HG02884 (cell line): Measurements from ENCODE around the gene ENOX1.

ENCODE experiments used
- ATAC-seq: cut with Tn5 transposase; IDR thresholded peaks from one replicate; pipeline ENCODE4 v1.9.1; 2021; ENCODE audit warnings: mild to moderate bottlenecking, moderate library complexity; ENCODE audit not compliant: unreplicated experiment

The ENOX1 gene

GRCh38 chr13:43744261-43745031 is 42.3 kb downstream of the ENOX1 start:
- no peak for ATAC-seq

- ATAC-seq = no peak
Measured at GRCh38 chr13:43742911-43743310, 43.9 kb downstream of the ENOX1 start.

DNA sequence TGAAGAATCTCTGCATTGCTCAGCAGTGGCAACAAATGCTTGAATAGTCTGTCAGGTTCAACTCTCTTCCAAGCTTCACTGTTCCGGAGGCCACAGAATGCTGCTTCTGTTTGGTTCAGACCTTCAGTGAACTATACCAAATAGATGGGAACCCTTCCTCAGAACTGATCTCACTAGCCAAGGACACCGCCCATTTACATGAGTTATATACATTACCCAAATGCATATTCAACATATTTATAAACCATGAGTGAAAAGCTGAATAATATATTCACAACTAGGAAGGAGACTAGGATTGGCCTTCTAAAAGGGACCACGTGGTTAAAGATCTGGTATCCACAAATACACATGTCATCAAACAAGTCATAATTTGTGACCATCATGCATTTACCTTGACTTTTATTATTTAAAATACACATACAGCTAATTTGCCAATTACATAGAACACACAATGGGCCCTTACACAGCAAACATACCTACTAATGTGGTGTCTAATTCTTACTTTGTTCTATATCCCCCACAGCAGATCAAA is 49.3 kb downstream of the ENOX1 start:
- no peak for ATAC-seq

GRCh38 chr13:43732726-43733125 is 54.0 kb downstream of the ENOX1 start:
- ATAC-seq = no peak

- no peak for ATAC-seq
Measured at GRCh38 chr13:43731296-43731695, 55.5 kb downstream of the ENOX1 start.

- no peak for ATAC-seq
Measured at GRCh38 chr13:43730642-43731041, 56.1 kb downstream of the ENOX1 start.

- ATAC-seq = no peak
Measured at GRCh38 chr13:43728421-43728820, 58.4 kb downstream of the ENOX1 start.

DNA sequence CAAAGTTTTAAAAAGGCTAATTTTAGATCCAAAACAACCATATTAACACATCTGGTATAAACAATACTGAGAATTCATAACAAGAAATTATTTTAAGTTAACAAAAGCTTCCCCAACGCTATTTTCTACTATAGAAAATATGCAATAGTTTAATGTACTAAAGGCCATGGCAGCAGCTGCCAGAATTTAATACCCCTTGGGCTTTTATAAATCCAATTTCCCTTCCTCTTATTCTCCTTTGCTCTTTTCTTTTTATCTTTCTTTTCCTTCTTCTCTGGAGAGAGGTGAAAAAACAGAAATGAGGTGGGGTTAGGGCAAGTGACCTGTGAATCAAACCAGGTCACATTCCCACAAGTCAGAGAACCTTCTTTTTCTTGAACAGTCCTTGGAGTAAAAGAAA is 58.9 kb downstream of the ENOX1 start:
- no peak for ATAC-seq

DNA sequence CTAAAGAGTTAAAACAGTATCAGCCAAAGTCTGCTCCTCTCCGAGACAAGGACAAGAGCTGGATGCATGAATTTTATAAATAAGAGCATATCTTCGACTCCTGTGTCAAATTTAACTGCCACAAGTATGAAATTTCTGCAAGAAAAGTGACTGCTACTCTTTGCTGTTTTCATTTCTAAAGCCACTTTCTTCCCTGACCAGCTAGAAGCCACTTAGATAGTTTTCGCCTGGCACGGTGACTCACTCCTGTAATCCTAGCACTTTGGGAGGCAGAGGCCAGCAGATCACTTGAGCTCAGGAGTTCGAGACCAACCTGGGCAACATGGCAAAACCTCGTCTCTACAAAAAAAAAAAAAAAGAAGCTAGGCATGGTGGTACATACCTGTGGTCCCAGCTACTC is 61.3 kb downstream of the ENOX1 start:
- no peak for ATAC-seq

GRCh38 chr13:43720780-43721397 is 65.9 kb downstream of the ENOX1 start:
- ATAC-seq = no peak

GRCh38 chr13:43698758-43699157 is 88.0 kb downstream of the ENOX1 start:
- no peak for ATAC-seq

GRCh38 chr13:43698009-43698408 is 88.8 kb downstream of the ENOX1 start:
- no peak for ATAC-seq

- no peak for ATAC-seq
Measured at GRCh38 chr13:43697323-43697722, 89.4 kb downstream of the ENOX1 start.

GRCh38 chr13:43694146-43694664 is 92.6 kb downstream of the ENOX1 start:
- ATAC-seq = no peak

GRCh38 chr13:43693639-43694038 is 93.1 kb downstream of the ENOX1 start:
- ATAC-seq = no peak

DNA sequence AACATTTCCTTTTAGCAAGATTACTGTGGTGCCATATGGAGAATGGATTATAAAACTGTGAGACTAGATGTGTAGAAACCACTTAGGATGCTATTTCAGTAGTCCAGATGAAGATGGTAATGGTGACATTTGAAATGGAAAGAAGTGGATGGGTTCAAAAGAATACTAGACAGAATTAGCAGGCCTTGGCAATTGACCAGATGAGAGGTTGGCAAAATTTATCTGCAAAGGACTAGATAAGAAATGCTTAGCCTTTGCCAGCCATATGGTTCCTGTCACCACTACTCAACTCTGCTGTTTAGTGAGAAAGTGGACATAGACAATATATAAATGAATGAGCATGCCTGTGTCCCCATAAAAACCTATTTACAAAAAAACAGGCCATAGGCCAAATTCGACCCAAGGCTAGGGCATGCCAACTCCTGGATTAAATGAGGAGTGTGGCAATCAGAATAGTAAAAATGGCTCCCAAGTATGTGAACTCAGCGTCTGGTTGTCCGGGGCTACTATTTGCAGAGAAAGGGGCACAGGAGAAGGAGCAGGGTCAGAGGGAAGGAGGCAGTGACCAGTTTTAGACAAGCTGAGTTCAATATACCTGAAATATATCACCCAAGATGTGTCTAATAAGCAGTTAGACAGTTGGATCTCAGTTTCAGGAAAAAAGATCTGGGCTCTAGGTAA is 98.4 kb downstream of the ENOX1 start:
- ATAC-seq = no peak

- no peak for ATAC-seq
Measured at GRCh38 chr13:43687038-43687437, 99.7 kb downstream of the ENOX1 start.

DNA sequence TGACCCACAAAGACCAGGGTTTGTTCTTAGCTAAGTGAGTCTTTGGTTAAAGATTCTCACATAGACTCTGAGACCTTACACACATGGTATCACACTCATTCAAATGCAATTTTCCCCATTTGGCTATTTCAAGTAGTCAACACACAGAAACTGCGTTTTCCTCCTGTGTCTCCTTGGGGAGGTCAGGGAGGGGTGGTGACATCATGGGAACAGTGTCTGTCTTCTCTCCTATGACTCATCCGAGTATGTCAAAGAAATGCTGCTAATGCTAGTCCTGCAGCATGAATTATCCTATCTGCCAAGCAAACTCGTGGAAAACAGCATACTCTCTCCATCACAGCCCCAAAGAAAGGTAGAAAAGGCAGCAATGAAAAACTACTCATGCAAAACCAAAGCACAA is 100.2 kb downstream of the ENOX1 start:
- ATAC-seq = no peak

DNA sequence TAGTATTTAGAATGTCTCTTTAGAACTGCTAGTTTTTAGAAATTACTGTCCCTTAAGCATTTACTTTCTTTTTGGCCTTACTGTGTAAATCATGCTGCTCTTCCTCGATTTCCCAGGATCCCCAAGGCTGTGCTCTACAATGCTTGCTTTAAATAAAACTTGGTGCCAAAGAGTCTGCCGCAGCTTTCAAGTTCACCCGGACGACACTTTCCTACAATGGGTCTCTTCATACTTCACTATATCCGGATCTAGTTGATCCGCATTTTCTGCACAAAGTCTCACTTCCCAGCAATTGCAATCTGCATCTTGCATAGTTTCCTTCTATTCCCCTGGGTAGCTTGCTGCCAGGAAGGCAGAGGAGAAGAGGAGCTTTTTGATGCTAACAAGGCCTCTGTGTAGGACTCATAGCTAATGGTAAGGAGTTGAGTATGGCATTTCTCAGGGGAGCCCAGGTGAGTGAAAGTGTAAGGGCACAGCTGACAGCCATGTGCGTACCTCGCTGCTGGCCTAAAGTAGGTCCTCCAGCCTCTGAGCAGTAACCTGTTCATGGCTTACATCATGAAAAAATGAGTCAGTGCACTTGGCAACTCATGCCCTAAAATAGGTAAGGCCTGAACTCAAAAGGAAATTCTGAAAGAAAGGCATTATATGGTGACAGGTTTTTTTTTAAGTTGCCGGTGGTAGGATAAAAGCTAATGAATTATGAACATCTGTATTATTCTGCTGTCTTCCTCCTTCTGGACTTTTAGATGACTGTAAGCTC is 101.6 kb downstream of the ENOX1 start:
- no peak for ATAC-seq

DNA sequence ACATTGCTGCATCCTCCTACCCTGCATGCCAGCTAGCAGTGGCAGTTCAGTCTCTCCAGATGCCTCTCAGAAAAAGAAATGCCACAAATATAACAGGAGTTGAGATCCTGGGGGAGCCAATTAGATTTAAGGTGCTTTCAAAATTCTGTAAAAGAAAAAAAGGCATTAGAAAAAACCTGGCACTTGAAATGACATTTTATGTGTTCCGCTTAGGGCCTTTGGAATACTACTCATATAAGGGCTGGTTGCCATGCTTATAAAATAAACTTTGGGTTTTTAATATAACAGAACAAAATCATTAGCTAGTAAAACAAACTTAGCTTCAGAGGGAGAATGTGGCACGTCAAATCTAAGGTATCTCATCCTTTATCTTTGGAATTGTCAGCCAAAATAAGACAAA is 104.1 kb downstream of the ENOX1 start:
- no peak for ATAC-seq

DNA sequence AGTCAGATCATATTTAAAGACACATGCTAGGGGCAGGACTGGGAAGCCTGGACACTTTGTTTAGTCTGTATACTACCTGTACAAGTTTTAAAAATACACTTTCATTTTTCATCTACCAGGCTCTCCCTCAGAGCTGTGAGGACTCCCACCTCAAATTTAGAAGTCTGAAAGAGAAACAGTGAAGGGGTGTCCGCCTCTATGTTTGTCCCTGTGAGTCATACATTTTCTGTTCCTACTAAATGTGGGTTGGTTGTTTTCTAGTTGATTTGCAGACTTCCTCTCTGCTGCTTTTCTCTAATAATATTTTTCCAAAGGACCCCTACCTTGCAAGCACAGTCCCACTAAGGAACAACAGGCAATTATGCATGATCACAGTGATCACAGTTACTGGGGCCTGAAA is 110.5 kb downstream of the ENOX1 start:
- peak; percentile 97 for ATAC-seq
